Activated CD4-positive, alpha-beta T cell treated with anti-CD3 and anti-CD28 coated beads, Interleukin-10, Interleukin-2, amounts not matched to agents 100 ng/mL and 50 ng/mL, durations not matched to agents 16 hours and 8 hours (primary cell): ENCODE data around the gene CYP4F2.
"Not testable (repeated sequence)": the region's sequence is repeated elsewhere in the genome, so short reads cannot be mapped to it uniquely, and the experiment has no call there.

ENCODE experiments used
- DNase-seq: peaks from one replicate; pipeline ENCODE4 v3.0.0-alpha.2; 2020

CYP4F2 gene

GRCh38 chr19:15899561-15899960 is 1.7 kb upstream of the CYP4F2 start:
- not testable (repeated sequence) for DNase-seq

- DNase-seq = no peak
These were observed 692 bp downstream of the CYP4F2 start for GRCh38 chr19:15897026-15897737.

GRCh38 chr19:15895876-15896430 is 1.9 kb downstream of the CYP4F2 start:
- DNase-seq = no peak

GRCh38 chr19:15894359-15894758 is 3.5 kb downstream of the CYP4F2 start:
- no peak for DNase-seq

- DNase-seq = no peak
These were observed 4.4 kb downstream of the CYP4F2 start for GRCh38 chr19:15893477-15893876.

GRCh38 chr19:15892012-15892411 is 5.9 kb downstream of the CYP4F2 start:
- DNase-seq = no peak

DNA sequence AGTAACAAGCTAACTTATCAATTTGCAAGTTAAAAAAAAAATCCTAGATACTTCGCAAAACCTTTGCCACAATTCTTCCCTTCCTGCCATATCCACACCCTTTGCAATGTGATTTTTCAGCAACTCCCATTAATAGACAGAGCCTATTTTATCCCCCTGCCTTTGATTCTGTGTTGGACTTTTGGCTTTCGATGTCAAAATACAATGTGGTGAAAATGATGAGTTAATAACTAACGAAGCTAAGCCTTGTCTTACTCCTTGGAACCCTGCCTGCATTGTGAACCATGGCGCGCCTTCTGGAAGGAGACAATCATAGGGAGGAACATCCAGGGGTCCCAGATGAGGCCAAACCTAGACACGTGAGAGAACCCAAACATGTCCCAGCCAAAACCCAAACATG is 6.4 kb downstream of the CYP4F2 start:
- no peak for DNase-seq

- not testable (repeated sequence) for DNase-seq
These were observed 8.5 kb downstream of the CYP4F2 start for GRCh38 chr19:15889339-15889738.

GRCh38 chr19:15885919-15886318 is 12.0 kb downstream of the CYP4F2 start:
- no peak for DNase-seq

- DNase-seq = no peak
These were observed 12.7 kb downstream of the CYP4F2 start for GRCh38 chr19:15885167-15885566.

- not testable (repeated sequence) for DNase-seq
These were observed 14.5 kb downstream of the CYP4F2 start for GRCh38 chr19:15883329-15883728.

- no peak for DNase-seq
These were observed 22.9 kb downstream of the CYP4F2 start for GRCh38 chr19:15874821-15875474.

GRCh38 chr19:15873771-15874170 is 24.1 kb downstream of the CYP4F2 start:
- not testable (repeated sequence) for DNase-seq

DNA sequence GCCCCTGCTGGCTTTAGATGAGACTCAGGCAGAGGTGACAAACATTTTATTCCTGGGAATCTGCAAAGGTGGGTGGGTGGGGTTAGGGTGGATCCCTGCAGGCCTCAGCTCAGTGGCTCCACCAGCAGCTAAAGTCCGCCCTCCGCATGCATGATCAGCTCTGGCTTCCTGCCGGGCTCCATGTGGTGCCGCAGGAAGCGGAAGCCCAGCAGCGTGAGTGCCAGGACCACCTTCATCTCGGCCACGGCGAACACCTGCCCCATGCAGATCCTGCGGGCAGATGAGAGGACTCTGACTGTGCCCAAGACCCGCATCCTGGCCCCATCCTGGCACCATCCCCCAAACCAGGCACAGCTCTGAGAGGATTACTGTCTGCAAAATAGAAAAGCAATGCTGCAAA is 26.3 kb downstream of the CYP4F2 start:
- peak; percentile 23 for DNase-seq

- no peak for DNase-seq
These were observed 28.0 kb downstream of the CYP4F2 start for GRCh38 chr19:15869873-15870272.

DNA sequence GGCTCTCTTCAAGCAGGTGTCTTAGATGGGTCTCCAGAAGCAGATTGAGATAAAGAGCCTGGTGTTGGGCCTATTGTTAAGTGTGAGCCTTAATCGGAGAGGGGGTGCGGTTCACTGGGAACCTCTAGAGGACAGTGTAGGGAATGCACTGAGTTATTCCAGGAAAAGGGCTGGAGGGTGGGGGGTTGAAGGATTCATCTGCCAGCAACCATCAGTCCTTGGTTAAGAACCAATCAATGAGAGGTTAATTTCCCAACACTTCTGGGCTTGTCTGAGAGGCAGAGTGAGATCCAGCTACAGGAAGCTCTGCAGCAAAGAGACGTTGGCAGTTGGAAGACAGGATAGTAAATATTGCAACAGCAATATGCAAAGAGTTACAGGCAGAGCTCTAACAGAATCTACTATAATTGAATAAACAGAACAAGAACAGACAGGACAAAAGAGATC is 28.7 kb downstream of the CYP4F2 start:
- DNase-seq = peak; percentile 35

- DNase-seq = no peak
These were observed 31.2 kb downstream of the CYP4F2 start for GRCh38 chr19:15866636-15867035.

- DNase-seq = no peak
These were observed 33.0 kb downstream of the CYP4F2 start for GRCh38 chr19:15864824-15865223.

GRCh38 chr19:15863272-15863671 is 34.6 kb downstream of the CYP4F2 start:
- no peak for DNase-seq

DNA sequence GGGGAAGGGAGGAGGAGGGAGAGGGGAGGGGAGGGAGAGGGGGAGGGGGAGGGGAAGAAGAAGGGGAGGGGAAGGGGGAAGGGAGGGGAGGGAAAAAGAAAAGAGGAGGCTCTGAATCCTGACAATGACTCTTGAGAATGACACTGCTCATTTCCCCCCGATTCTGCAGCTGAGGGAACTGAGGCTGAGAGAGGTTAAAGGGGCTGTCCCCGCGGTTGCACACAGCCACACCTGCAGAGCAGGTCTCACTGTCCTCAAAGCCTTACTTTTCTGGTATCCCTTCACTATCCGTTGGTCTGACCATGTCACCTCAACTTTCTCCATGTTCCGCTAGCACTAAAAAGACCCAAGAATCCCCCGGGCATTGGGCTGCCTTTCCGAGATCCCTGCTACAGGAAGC is 35.4 kb downstream of the CYP4F2 start:
- no peak for DNase-seq

- DNase-seq = no peak
These were observed 37.4 kb downstream of the CYP4F2 start for GRCh38 chr19:15860522-15860921.

DNA sequence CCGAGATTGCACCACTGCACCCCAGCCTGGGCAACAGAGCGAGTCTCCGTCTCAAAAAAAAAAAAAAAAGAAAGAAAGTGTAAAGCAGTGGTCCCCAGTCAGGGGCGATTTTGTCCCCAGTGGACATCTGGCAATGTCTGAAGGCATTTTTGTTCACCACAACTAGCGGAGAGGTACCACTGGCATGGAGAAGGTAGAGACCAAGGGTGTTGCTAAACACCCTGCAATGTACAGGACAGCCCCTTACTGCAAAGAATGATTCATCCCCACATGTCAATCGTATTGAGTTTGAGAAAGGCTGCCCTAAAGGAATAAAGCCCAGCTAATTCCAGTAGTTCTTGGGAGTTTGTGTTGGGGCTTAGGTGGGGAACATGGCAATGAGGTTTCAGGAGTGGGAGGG is 38.7 kb downstream of the CYP4F2 start:
- no peak for DNase-seq

DNA sequence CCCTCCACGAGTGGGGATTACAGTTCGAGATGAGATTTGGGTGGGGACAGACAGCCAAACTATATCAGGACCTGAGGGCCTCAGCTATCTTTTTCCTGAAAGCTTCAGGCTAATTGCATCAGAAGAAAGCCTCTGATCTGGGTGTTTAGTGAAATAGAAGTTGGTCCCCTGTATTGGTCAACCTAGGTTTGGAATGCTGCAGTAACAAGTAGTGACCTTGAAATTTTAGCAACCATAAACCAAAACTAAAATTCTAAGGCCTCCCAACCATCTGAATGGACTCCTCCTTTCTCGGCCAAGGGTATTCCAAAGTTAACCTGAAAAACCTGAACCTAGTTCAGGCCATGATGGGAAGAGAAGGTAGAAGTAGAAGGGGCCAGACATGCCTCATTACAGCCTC is 47.5 kb downstream of the CYP4F2 start:
- DNase-seq = no peak

GRCh38 chr19:15846923-15847322 is 51.0 kb downstream of the CYP4F2 start:
- no peak for DNase-seq
